Rectal smooth muscle tissue (tissue), 1 donor: ENCODE data around the gene BCL2L11.

Source experiments
- H3K27ac ChIP-seq: one replicate; pipeline ENCODE4 v1.7.0; 2013; ENCODE audit warnings: low read depth, low read length, inconsistent platforms
- H3K27me3 ChIP-seq: one replicate; pipeline ENCODE4 v1.7.0; 2013; ENCODE audit warnings: low read length; ENCODE audit not compliant: control insufficient read depth, insufficient read depth
- H3K36me3 ChIP-seq: one replicate; pipeline ENCODE4 v1.7.0; 2013; ENCODE audit warnings: low read length; ENCODE audit not compliant: control insufficient read depth, insufficient read depth
- H3K4me1 ChIP-seq: one replicate; pipeline ENCODE4 v1.7.0; 2013; ENCODE audit warnings: low read length; ENCODE audit not compliant: control insufficient read depth, insufficient read depth
- H3K4me3 ChIP-seq: one replicate; pipeline ENCODE4 v1.7.0; 2013; ENCODE audit warnings: low read length
- H3K9ac ChIP-seq: one replicate; pipeline ENCODE4 v1.7.0; 2013; ENCODE audit warnings: low read length

The BCL2L11 gene

GRCh38 chr2:111182740-111183139, 62.0 kb downstream of the BCL2L11 start:
- Histone ChIP-seq H3K4me3 (no peak overlapping the region), H3K36me3 (no peaks in the 10 kb centered on the region), H3K4me1 (no peaks in the 10 kb centered on the region), H3K27ac (no peak overlapping the region), H3K9ac (no peak overlapping the region), H3K27me3 (no peaks in the 10 kb centered on the region)

GRCh38 chr2:111184725-111185310, 64.1 kb downstream of the BCL2L11 start:
- Histone ChIP-seq H3K27ac (no peak overlapping the region), H3K27me3 (no peaks in the 10 kb centered on the region), H3K4me1 (no peaks in the 10 kb centered on the region), H3K4me3 (no peak overlapping the region), H3K9ac (no peak overlapping the region), H3K36me3 (no peaks in the 10 kb centered on the region)

- Histone ChIP-seq H3K9ac (no peak overlapping the region), H3K27me3 (no peaks in the 10 kb centered on the region), H3K4me1 (no peaks in the 10 kb centered on the region), H3K27ac (no peak overlapping the region), H3K36me3 (no peaks in the 10 kb centered on the region), H3K4me3 (no peak overlapping the region)
Observed at GRCh38 chr2:111185361-111186022, 64.8 kb downstream of the BCL2L11 start.

GRCh38 chr2:111186121-111186715, 65.5 kb downstream of the BCL2L11 start:
- Histone ChIP-seq H3K36me3 (no peaks in the 10 kb centered on the region), H3K27ac (no peak overlapping the region), H3K4me3 (no peak overlapping the region), H3K4me1 (no peaks in the 10 kb centered on the region), H3K27me3 (no peaks in the 10 kb centered on the region), H3K9ac (no peak overlapping the region)

- Histone ChIP-seq H3K36me3 (no peaks in the 10 kb centered on the region), H3K27me3 (no peaks in the 10 kb centered on the region), H3K4me1 (no peaks in the 10 kb centered on the region), H3K9ac (no peak overlapping the region), H3K27ac (no peak overlapping the region), H3K4me3 (no peak overlapping the region)
Observed at GRCh38 chr2:111186933-111187332, 66.2 kb downstream of the BCL2L11 start.

- H3K27ac ChIP-seq = no peak overlapping the region
- no peak overlapping the region for H3K9ac ChIP-seq
- H3K4me3 ChIP-seq = no peak overlapping the region
- no peaks in the 10 kb centered on the region for H3K4me1 ChIP-seq
- no peaks in the 10 kb centered on the region for H3K36me3 ChIP-seq
- H3K27me3 ChIP-seq = no peaks in the 10 kb centered on the region
Observed at GRCh38 chr2:111188681-111189080, 68.0 kb downstream of the BCL2L11 start.

GRCh38 chr2:111189106-111189505, 68.4 kb downstream of the BCL2L11 start:
- Histone ChIP-seq H3K4me1 (no peaks in the 10 kb centered on the region), H3K9ac (no peak overlapping the region), H3K36me3 (no peaks in the 10 kb centered on the region), H3K27me3 (no peaks in the 10 kb centered on the region), H3K27ac (no peak overlapping the region), H3K4me3 (no peak overlapping the region)

GRCh38 chr2:111190816-111191540, 70.3 kb downstream of the BCL2L11 start:
- Histone ChIP-seq H3K27ac (no peak overlapping the region), H3K27me3 (no peaks in the 10 kb centered on the region), H3K4me3 (no peak overlapping the region), H3K36me3 (no peaks in the 10 kb centered on the region), H3K9ac (no peak overlapping the region), H3K4me1 (no peaks in the 10 kb centered on the region)

- H3K9ac ChIP-seq = no peak overlapping the region
- no peaks in the 10 kb centered on the region for H3K27me3 ChIP-seq
- no peaks in the 10 kb centered on the region for H3K4me1 ChIP-seq
- no peak overlapping the region for H3K27ac ChIP-seq
- H3K36me3 ChIP-seq = no peaks in the 10 kb centered on the region
- no peak overlapping the region for H3K4me3 ChIP-seq
Observed at GRCh38 chr2:111191877-111192276, 71.2 kb downstream of the BCL2L11 start.

GRCh38 chr2:111192776-111193368, 72.2 kb downstream of the BCL2L11 start:
- Histone ChIP-seq H3K4me3 (no peak overlapping the region), H3K27me3 (no peaks in the 10 kb centered on the region), H3K27ac (no peak overlapping the region), H3K36me3 (no peaks in the 10 kb centered on the region), H3K9ac (no peak overlapping the region), H3K4me1 (no peaks in the 10 kb centered on the region)

GRCh38 chr2:111194835-111195621, 74.3 kb downstream of the BCL2L11 start:
- no peaks in the 10 kb centered on the region for H3K27me3 ChIP-seq
- H3K4me1 ChIP-seq = no peaks in the 10 kb centered on the region
- no peaks in the 10 kb centered on the region for H3K36me3 ChIP-seq
- H3K4me3 ChIP-seq = no peak overlapping the region
- no peak overlapping the region for H3K27ac ChIP-seq
- H3K9ac ChIP-seq = no peak overlapping the region

- Histone ChIP-seq H3K36me3 (no peaks in the 10 kb centered on the region), H3K27me3 (no peaks in the 10 kb centered on the region), H3K9ac (no peak overlapping the region)
Observed at GRCh38 chr2:111196435-111196834, 75.7 kb downstream of the BCL2L11 start.

More at GRCh38 chr2:111196435-111196834, 75.7 kb downstream of the BCL2L11 start:
- Histone ChIP-seq H3K4me1 (no peaks in the 10 kb centered on the region), H3K27ac (no peak overlapping the region), H3K4me3 (no peak overlapping the region)
